Transverse colon (tissue), 4 donors: Measurements from ENCODE around the gene ILDR1.

ENCODE experiments used
- POLR2A ChIP-seq: fragments of 450-650 bp; IDR thresholded peaks from one replicate; pipeline ENCODE4 v1.6.1; 2016; ENCODE audit warnings: antibody characterized with exemption, mild to moderate bottlenecking, moderate library complexity
- POLR2AphosphoS5 ChIP-seq, 3 donors: sonication (generic); formaldehyde crosslinking; IDR thresholded peaks; one replicate each; pipeline ENCODE4 v1.6.1; 2016; ENCODE audit warnings: antibody characterized with exemption in 3 of 3
- TF ChIP-seq, protein P1 (sequence below), 5 experiments: fragments of 200-600 bp in 3 of 5; fragments of 450-650 bp in 2 of 5; sonication (generic) in 3 of 5; IDR thresholded peaks; 1 replicate in 2 of 5; 2 replicates in 3 of 5; pipeline ENCODE4 v1.5.1; 2016 to 2017; ENCODE audit warnings: antibody characterized with exemption in 5 of 5, inconsistent platforms in 3 of 5, mild to moderate bottlenecking in 2 of 5, moderate library complexity in 1 of 5

DNA sequence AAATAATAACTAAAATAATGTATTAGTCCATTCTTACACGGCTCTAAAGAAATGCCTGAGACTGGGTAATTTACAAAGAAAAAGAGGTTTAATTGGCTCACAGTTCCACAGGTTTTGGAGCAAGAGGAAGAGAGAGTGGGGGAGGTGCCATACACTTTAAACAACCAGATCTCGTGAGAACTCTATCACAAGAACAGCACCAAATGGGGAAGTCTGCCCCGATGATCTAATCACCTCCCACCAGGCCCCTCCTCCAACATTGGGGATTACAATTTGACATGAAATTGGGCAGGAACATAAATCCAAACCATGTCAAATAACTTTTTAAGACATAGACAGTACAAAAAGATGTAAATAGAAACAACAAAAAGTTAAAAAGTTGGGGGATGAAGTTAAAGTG lies 63.2 kb downstream of the ILDR1 start:
- TF ChIP-seq POLR2A: no peak
- TF ChIP-seq, protein P1, sequence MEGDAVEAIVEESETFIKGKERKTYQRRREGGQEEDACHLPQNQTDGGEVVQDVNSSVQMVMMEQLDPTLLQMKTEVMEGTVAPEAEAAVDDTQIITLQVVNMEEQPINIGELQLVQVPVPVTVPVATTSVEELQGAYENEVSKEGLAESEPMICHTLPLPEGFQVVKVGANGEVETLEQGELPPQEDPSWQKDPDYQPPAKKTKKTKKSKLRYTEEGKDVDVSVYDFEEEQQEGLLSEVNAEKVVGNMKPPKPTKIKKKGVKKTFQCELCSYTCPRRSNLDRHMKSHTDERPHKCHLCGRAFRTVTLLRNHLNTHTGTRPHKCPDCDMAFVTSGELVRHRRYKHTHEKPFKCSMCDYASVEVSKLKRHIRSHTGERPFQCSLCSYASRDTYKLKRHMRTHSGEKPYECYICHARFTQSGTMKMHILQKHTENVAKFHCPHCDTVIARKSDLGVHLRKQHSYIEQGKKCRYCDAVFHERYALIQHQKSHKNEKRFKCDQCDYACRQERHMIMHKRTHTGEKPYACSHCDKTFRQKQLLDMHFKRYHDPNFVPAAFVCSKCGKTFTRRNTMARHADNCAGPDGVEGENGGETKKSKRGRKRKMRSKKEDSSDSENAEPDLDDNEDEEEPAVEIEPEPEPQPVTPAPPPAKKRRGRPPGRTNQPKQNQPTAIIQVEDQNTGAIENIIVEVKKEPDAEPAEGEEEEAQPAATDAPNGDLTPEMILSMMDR (IDR thresholded peaks at IDR 0.05): no peak
- TF ChIP-seq POLR2AphosphoS5 (IDR thresholded peaks at IDR 0.05): no peak
